HepG2 (cell line): ENCODE results near the gene GATM. TPM values are rescaled to one million over a fixed set of nuclear protein-coding genes. Genes with fewer than 3 reads are reported as not detected.
"Not testable (repeated sequence)": the region's sequence is repeated elsewhere in the genome, so short reads cannot be mapped to it uniquely, and the experiment has no call there.

Source experiments
- ATAC-seq: fragments of 200-7000 bp; cut with Tn5 transposase; 3 replicates; pipeline ENCODE4 v1.9.1; 2020; ENCODE audit warnings: mild to moderate bottlenecking, moderate library complexity
- BruUV-seq: library from RNA; stranded (reverse); fragments of 400-500 nt; replicated peaks from 2 replicates; lab custom pipeline; 2021; lab: Mats Ljungman, UMichigan
- CTCF ChIA-PET: fragments of 300-600 bp; formaldehyde crosslinking; extraction: SDS; loops from one replicate; lab custom pipeline; 2021; ENCODE audit warnings: low total read pairs, inconsistent platforms, low intra/inter-chr PET ratio; lab: Yijun Ruan, JAX
- POLR2A ChIA-PET: fragments of 350-600 bp; sonication (Branson Sonifier 250); formaldehyde crosslinking; loops from one replicate; lab custom pipeline; 2020; ENCODE audit warnings: antibody characterized with exemption, inconsistent platforms; lab: Yijun Ruan, JAX
- DNase-seq: peaks from one replicate; pipeline ENCODE4 v3.0.0-alpha.2; 2015; ENCODE audit warnings: low spot score
- FAIRE-seq: peaks from 3 replicates; lab custom pipeline; 2011; peaks lifted over from hg19 to GRCh38; lab: Jason Lieb, UNC
- H2AFZ ChIP-seq: one replicate; pipeline ENCODE4 v1.6.1; 2011; ENCODE audit warnings: low read length, inconsistent platforms
- H3K27ac ChIP-seq: fragments of 300-600 bp; 3 replicates; pipeline ENCODE4 v1.8.0; 2011; ENCODE audit warnings: mixed run types, mild to moderate bottlenecking, mixed read lengths, low read length, inconsistent platforms; ENCODE audit not compliant: insufficient read depth; ENCODE audit errors: extremely low read length
- H3K27me3 ChIP-seq, 2 experiments: fragments of 200-600 bp in 1 of 2; 2 replicates in 1 of 2; 3 replicates in 1 of 2; pipeline versions ENCODE4 v1.6.0 to v1.8.0; 2011; ENCODE audit warnings: low read length in 2 of 2, mild to moderate bottlenecking in 2 of 2, moderate library complexity in 2 of 2, inconsistent platforms in 1 of 2; ENCODE audit not compliant: insufficient read depth in 2 of 2, control insufficient read depth in 1 of 2
- H3K36me3 ChIP-seq, 2 experiments: fragments of 200-600 bp in 1 of 2; replicated peaks in 1 of 2; 2 replicates in 1 of 2; 3 replicates in 1 of 2; pipeline versions ENCODE4 v1.5.1 to v1.8.0; 2011; ENCODE audit warnings: low read length in 2 of 2, inconsistent platforms in 1 of 2; ENCODE audit not compliant: insufficient read depth in 2 of 2, control insufficient read depth in 1 of 2
- H3K4me1 ChIP-seq: 2 replicates; pipeline ENCODE4 v1.5.1; 2012; ENCODE audit warnings: low read length, inconsistent platforms; ENCODE audit not compliant: insufficient read depth
- H3K4me2 ChIP-seq: 2 replicates; pipeline ENCODE4 v1.6.0; 2011; ENCODE audit warnings: low read depth, low read length, inconsistent platforms
- H3K4me3 ChIP-seq, 3 experiments: fragments of 200-600 bp in 1 of 3; sonication (generic), shearing (Covaris generic) in 1 of 3; replicated peaks in 1 of 3; 2 replicates each; pipeline ENCODE4 v1.5.1; 2011 to 2016; ENCODE audit warnings: low read length in 3 of 3, inconsistent platforms in 2 of 3, low read depth in 2 of 3, mild to moderate bottlenecking in 2 of 3, control low read depth in 1 of 3, mixed read lengths in 1 of 3; ENCODE audit not compliant: insufficient read depth in 1 of 3
- H3K79me2 ChIP-seq: one replicate; pipeline ENCODE4 v1.6.1; 2011; ENCODE audit warnings: low read length, inconsistent platforms; ENCODE audit not compliant: insufficient read depth
- H3K9ac ChIP-seq: 2 replicates; pipeline ENCODE4 v1.6.0; 2011; ENCODE audit warnings: mild to moderate bottlenecking, low read depth, low read length, inconsistent platforms; ENCODE audit not compliant: insufficient read depth
- H3K9me3 ChIP-seq: 2 replicates; pipeline ENCODE4 v1.5.1; 2012; ENCODE audit warnings: mild to moderate bottlenecking, low read length
- H4K20me1 ChIP-seq: 2 replicates; pipeline ENCODE4 v1.6.0; 2011; ENCODE audit warnings: inconsistent platforms, mild to moderate bottlenecking, low read length, moderate library complexity; ENCODE audit not compliant: insufficient read depth
- NFE2 ChIP-seq: sonication (generic); formaldehyde crosslinking; IDR thresholded peaks from 2 replicates; pipeline ENCODE4 v1.4.0; 2020; ENCODE audit warnings: missing genetic modification reagents
- RBAK ChIP-seq: sonication (generic); formaldehyde crosslinking; IDR thresholded peaks from 2 replicates; pipeline ENCODE4 v1.5.1; 2020; ENCODE audit warnings: mild to moderate bottlenecking, missing genetic modification reagents
- SAFB2 ChIP-seq: sonication (generic); formaldehyde crosslinking; IDR thresholded peaks from 2 replicates; pipeline ENCODE4 v1.5.1; 2020; ENCODE audit warnings: missing genetic modification reagents, low read depth, mild to moderate bottlenecking, borderline replicate concordance
- SETDB1 ChIP-seq: sonication (generic); formaldehyde crosslinking; IDR thresholded peaks from 2 replicates; pipeline ENCODE4 v1.5.1; 2020; ENCODE audit warnings: missing genetic modification reagents, mild to moderate bottlenecking, borderline replicate concordance
- YEATS2 ChIP-seq: sonication (generic); formaldehyde crosslinking; IDR thresholded peaks from 2 replicates; pipeline ENCODE4 v1.4.0; 2020; ENCODE audit warnings: missing genetic modification reagents, borderline replicate concordance
- ZNF276 ChIP-seq: sonication (generic); formaldehyde crosslinking; IDR thresholded peaks from 2 replicates; pipeline ENCODE4 v1.4.0; 2020; ENCODE audit warnings: mild to moderate bottlenecking, low read depth, missing genetic modification reagents
- ZNF331 ChIP-seq: sonication (generic); formaldehyde crosslinking; IDR thresholded peaks from 2 replicates; pipeline ENCODE4 v1.4.0; 2020; ENCODE audit warnings: missing genetic modification reagents
- ZNF33A ChIP-seq: sonication (generic); formaldehyde crosslinking; IDR thresholded peaks from 2 replicates; pipeline ENCODE4 v1.5.1; 2020; ENCODE audit warnings: missing genetic modification reagents, mild to moderate bottlenecking, moderate library complexity, borderline replicate concordance
- ZNF660 ChIP-seq: sonication (generic); formaldehyde crosslinking; IDR thresholded peaks from 2 replicates; pipeline ENCODE4 v1.5.1; 2020; ENCODE audit warnings: mild to moderate bottlenecking, low read depth, missing genetic modification reagents, borderline replicate concordance
- ZNF790 ChIP-seq: sonication (generic); formaldehyde crosslinking; IDR thresholded peaks from 2 replicates; pipeline ENCODE4 v1.8.0; 2022; ENCODE audit warnings: missing genetic modification reagents, mild to moderate bottlenecking, borderline replicate concordance
- WGBS: methylation state at CpG from one replicate; pipeline ENCODE4 v1.1.6; 2017; ENCODE audit warnings: low lambda C conversion rate; 5-methylcytosine and 5-hydroxymethylcytosine counted together
- in situ Hi-C: cut with HindIII; loops from 2 replicates; pipeline ENCODE4 v1.10.0; 2017; ENCODE audit warnings: low pct_unique_long_range_greater_than_20kb; ENCODE audit not compliant: extremely low pct_ligation_motif_present
- intact Hi-C: fragments of 100-400 bp; cut with micrococcal nuclease; formaldehyde crosslinking; loops from one replicate; pipeline ENCODE4 v1.10.0; 2022; ENCODE audit not compliant: unreplicated experiment
- polyA plus RNA-seq, 8 experiments: library from polyadenylated mRNA; depleted of rRNA in 3 of 8; stranded (reverse) in 7 of 8; unstranded in 1 of 8; fragments of >200 nt; fragmentation: Illumina TruSeq in 4 of 8; extraction: Trizol in 4 of 8; gene quantifications; 2 replicates each; pipeline versions ENCODE4 v1.2.1 to v1.2.3, GENCODE V29; 2011 to 2016; ENCODE audit warnings: low read depth in 4 of 8, missing spikeins in 1 of 8, mixed read lengths in 1 of 8; ENCODE audit not compliant: insufficient read depth in 1 of 8
- total RNA-seq, 5 experiments: library from RNA; depleted of rRNA; stranded (reverse); fragments of >200 nt; fragmentation: Illumina TruSeq; extraction: Trizol; gene quantifications; 2 replicates each; pipeline ENCODE4 v1.2.3, GENCODE V29; 2016; ENCODE audit warnings: low read depth in 1 of 5
- TF ChIP-seq, protein P1 (sequence below): sonication (generic); formaldehyde crosslinking; IDR thresholded peaks from 2 replicates; pipeline ENCODE4 v1.9.0; 2022; ENCODE audit warnings: low read depth, missing genetic modification reagents

Gene GATM
- total and polyA plus RNA-seq, 2 of the 13 experiments (the other 11 are each of a cell fraction or from before 2014, with no cell fraction given) = 2.1 to 16.8 TPM

- in situ Hi-C loops, H3K4me2 ChIP-seq, H3K27me3 ChIP-seq, H4K20me1 ChIP-seq, H3K4me3 ChIP-seq, H3K27ac ChIP-seq, H2AFZ ChIP-seq, CTCF ChIA-PET, H3K9ac ChIP-seq, ATAC-seq, POLR2A ChIA-PET, BruUV-seq, FAIRE-seq, intact Hi-C loops, DNase-seq, H3K9me3 ChIP-seq, H3K4me1 ChIP-seq, H3K79me2 ChIP-seq: not testable (repeated sequence)
- H3K36me3 ChIP-seq = peaks cover 0 to 11% of the 10 kb centered on the region in 2 experiments; a peak in 1 of 5 replicates
- 95% methylated on average over 7 of the region's 7 CpGs for WGBS
Measured at GRCh38 chr15:45367222-45367621, 11.1 kb downstream of the GATM start.

GRCh38 chr15:45364271-45364670, 14.1 kb downstream of the GATM start:
- no TSS peak for BruUV-seq
- intact Hi-C loops (no loop called here), in situ Hi-C loops (no loop called here)
- Histone ChIP-seq H2AFZ (no peak overlapping the region), H3K79me2 (no peaks in the 10 kb centered on the region), H3K27me3 (no peaks in the 10 kb centered on the region; a peak in 1 of 5 replicates), H3K4me1 (peaks cover 15% of the 10 kb centered on the region), H3K4me2 (no peak overlapping the region), H3K9me3 (no peaks in the 10 kb centered on the region), H3K27ac (no peak overlapping the region), H3K9ac (no peak overlapping the region), H3K4me3 (no peak overlapping the region), H4K20me1 (no peaks in the 10 kb centered on the region), H3K36me3 (peaks cover 0 to 11% of the 10 kb centered on the region in 2 experiments; a peak in 1 of 5 replicates)
- CTCF ChIA-PET = no interaction called here
- ATAC-seq (no peak), FAIRE-seq (no peak), DNase-seq (no peak)
- POLR2A ChIA-PET = no interaction called here
- 100% methylated on average over 1 of the region's 1 CpG for WGBS
- TF ChIP-seq SETDB1 (CRISPR knock-in tag) = no peak
- TF ChIP-seq, protein P1, sequence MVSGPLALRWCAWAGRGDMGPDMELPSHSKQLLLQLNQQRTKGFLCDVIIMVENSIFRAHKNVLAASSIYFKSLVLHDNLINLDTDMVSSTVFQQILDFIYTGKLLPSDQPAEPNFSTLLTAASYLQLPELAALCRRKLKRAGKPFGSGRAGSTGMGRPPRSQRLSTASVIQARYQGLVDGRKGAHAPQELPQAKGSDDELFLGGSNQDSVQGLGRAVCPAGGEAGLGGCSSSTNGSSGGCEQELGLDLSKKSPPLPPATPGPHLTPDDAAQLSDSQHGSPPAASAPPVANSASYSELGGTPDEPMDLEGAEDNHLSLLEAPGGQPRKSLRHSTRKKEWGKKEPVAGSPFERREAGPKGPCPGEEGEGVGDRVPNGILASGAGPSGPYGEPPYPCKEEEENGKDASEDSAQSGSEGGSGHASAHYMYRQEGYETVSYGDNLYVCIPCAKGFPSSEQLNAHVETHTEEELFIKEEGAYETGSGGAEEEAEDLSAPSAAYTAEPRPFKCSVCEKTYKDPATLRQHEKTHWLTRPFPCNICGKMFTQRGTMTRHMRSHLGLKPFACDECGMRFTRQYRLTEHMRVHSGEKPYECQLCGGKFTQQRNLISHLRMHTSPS (CRISPR knock-in tag) = no peak
- TF ChIP-seq YEATS2 (CRISPR knock-in tag) = no peak
- no peak for TF ChIP-seq SAFB2 (CRISPR knock-in tag)
- no peak for TF ChIP-seq RBAK
- no peak for TF ChIP-seq ZNF331
- no peak for TF ChIP-seq ZNF790
- TF ChIP-seq ZNF660 (CRISPR knock-in tag) = no peak
- no peak for TF ChIP-seq ZNF276 (CRISPR knock-in tag)
- TF ChIP-seq ZNF33A = no peak
- no peak for TF ChIP-seq NFE2 (CRISPR knock-in tag)
